ENCODE measurements around the gene SRSF5. TPM values are rescaled to one million over a fixed set of nuclear protein-coding genes. Genes with fewer than 3 reads are reported as not detected.
"Not testable (repeated sequence)": the region's sequence is repeated elsewhere in the genome, so short reads cannot be mapped to it uniquely, and the experiment has no call there.

The SRSF5 gene
- total RNA-seq, 1 donor from 2014 or later: 298 TPM

DNA sequence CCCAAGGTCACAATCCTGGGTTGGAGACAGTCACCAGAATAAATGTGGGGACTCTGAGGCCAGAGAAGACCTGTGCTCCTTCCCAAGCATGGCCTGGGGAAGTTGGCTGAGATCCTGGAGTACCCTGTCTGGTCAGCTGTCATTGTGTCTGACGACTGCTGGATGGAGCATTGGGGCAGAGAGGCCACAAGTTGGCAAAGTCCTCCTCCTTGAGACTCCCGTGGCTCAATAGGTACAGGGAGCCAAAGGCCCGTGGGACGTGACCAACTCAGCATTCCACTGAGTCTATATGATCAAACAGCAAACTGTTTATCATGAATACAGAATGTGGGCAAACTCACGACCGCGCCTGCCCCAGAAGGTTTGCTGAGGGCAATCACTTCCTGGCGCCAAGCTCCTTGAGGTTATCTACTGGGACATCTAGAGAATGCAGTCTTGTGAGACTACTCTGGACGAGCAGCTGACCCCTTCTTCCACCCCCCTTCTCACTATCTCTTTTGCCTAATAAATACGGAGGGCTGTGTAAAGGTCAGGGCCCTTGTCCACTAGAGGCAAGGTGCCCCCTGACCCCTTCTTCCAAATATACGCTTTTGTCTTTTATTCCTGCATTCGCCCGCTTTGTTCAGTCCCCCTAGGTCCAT, 44.4 kb downstream of the SRSF5 start:
- no peaks in the 10 kb centered on the region for H3K27me3 ChIP-seq (ENCODE audit: low read depth)
- H3K36me3 ChIP-seq: no peaks in the 10 kb centered on the region
- no peaks in the 10 kb centered on the region for H3K4me1 ChIP-seq
- DNase-seq (no peak), ATAC-seq (no peak)
- intact Hi-C loops (cut with DNase I): no loop called here
- H3K27ac ChIP-seq: no peak overlapping the region
- no peaks in the 10 kb centered on the region for H3K9me3 ChIP-seq
- no peak overlapping the region for H3K4me3 ChIP-seq
- TF ChIP-seq, protein P1, sequence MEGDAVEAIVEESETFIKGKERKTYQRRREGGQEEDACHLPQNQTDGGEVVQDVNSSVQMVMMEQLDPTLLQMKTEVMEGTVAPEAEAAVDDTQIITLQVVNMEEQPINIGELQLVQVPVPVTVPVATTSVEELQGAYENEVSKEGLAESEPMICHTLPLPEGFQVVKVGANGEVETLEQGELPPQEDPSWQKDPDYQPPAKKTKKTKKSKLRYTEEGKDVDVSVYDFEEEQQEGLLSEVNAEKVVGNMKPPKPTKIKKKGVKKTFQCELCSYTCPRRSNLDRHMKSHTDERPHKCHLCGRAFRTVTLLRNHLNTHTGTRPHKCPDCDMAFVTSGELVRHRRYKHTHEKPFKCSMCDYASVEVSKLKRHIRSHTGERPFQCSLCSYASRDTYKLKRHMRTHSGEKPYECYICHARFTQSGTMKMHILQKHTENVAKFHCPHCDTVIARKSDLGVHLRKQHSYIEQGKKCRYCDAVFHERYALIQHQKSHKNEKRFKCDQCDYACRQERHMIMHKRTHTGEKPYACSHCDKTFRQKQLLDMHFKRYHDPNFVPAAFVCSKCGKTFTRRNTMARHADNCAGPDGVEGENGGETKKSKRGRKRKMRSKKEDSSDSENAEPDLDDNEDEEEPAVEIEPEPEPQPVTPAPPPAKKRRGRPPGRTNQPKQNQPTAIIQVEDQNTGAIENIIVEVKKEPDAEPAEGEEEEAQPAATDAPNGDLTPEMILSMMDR (IDR thresholded peaks at IDR 0.05): no peak

DNA sequence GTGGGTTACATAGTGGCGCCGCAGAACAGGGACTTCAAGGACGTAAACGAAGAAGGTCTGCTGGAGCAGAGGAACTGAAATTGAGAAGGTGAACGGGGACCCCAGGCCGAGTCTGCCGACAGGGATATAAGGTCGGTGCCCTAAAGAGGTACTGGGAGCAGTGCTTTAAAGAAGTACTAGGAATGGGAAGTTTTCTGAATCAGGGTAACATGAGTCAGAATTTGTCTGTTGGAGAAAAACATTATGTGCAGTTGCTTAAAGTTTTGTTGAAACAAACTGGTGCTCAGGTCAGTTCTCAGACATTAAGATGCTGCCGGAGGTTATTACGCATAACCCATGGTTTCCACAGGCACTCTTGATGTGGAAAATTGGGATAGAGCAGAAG, 44.9 kb downstream of the SRSF5 start:
- H3K4me1 ChIP-seq: no peaks in the 10 kb centered on the region
- H3K27ac ChIP-seq: no peak overlapping the region
- no peaks in the 10 kb centered on the region for H3K9me3 ChIP-seq
- H3K4me3 ChIP-seq: no peak overlapping the region
- H3K27me3 ChIP-seq (ENCODE audit: low read depth): no peaks in the 10 kb centered on the region
- H3K36me3 ChIP-seq: no peaks in the 10 kb centered on the region
- DNase-seq (no peak), ATAC-seq (no peak)
- TF ChIP-seq, protein P1 (IDR thresholded peaks at IDR 0.05): no peak
- intact Hi-C loops (cut with DNase I): no loop called here

DNA sequence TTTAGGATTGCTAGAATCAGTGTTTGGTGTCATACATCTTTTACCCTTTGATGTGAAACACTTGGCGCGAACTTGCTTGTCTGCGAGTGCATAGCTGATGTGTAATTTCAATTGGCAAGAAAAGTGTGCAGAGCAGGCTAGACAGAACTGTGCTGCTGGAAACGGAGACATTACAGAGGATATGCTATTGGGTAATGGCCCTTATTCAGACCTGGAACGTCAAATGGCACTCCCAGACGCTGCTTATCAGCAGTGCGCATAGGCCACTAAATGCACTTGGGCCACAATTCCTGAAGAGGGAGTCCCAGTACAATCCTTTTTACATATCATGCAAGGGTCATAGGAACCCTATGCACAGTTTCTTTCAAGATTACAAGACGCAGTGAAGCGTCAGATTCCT, 45.8 kb downstream of the SRSF5 start:
- no peak overlapping the region for H3K27ac ChIP-seq
- H3K36me3 ChIP-seq: no peaks in the 10 kb centered on the region
- ATAC-seq (no peak), DNase-seq (no peak)
- TF ChIP-seq, protein P1 (IDR thresholded peaks at IDR 0.05): no peak
- no peaks in the 10 kb centered on the region for H3K9me3 ChIP-seq
- peaks cover 8% of the 10 kb centered on the region for H3K27me3 ChIP-seq (ENCODE audit: low read depth)
- H3K4me1 ChIP-seq: no peaks in the 10 kb centered on the region
- no peak overlapping the region for H3K4me3 ChIP-seq
- intact Hi-C loops (cut with DNase I): no loop called here

DNA sequence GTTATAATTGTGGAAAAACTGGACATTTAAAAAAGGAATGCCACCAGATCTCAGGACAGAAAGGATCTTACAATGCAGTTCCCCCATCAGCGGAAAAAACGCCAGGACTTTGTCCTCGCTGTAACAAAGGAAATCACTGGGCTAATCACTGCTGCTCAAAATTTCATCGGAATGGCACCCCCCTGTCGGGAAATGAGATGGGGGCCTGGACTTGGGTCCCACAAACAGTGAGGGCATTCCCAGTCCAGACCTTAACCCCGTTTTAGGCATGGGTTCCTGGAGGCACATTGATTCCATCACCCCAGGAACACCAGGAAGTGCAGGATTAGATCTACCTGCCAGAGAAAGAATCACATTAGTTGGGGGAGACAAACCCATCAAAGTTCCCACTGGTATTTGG, 46.4 kb downstream of the SRSF5 start:
- ATAC-seq; H3K36me3 ChIP-seq; intact Hi-C loops (cut with DNase I); H3K4me1 ChIP-seq; H3K4me3 ChIP-seq; H3K9me3 ChIP-seq; DNase-seq; H3K27ac ChIP-seq: not testable (repeated sequence)
- peaks cover 15% of the 10 kb centered on the region for H3K27me3 ChIP-seq (ENCODE audit: low read depth)

DNA sequence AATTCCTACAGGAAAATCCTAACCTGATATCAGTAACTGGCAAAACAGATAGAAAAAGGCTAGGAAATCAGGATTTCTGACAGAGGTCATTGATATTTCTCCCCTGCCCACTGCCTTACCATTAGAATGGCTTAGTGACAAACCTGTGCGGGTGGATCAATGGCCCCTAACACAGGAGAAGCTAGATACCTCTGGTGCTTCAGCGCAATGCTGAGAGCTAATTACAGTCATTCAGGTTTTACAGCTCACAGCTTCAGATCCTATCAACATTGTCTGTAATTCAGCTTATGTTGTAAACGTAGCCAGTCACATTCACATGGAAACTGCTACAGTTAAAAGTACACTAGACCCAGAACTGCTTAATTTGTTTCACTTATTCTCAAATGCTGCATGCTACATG, 47.5 kb downstream of the SRSF5 start:
- no peak for DNase-seq
- intact Hi-C loops (cut with DNase I): no loop called here
- H3K27me3 ChIP-seq (ENCODE audit: low read depth): peaks cover 16% of the 10 kb centered on the region
- no peak overlapping the region for H3K4me3 ChIP-seq
- H3K4me1 ChIP-seq: no peaks in the 10 kb centered on the region
- ATAC-seq: no peak
- no peaks in the 10 kb centered on the region for H3K9me3 ChIP-seq
- no peak overlapping the region for H3K27ac ChIP-seq
- TF ChIP-seq, protein P1 (IDR thresholded peaks at IDR 0.05): no peak
- no peaks in the 10 kb centered on the region for H3K36me3 ChIP-seq

DNA sequence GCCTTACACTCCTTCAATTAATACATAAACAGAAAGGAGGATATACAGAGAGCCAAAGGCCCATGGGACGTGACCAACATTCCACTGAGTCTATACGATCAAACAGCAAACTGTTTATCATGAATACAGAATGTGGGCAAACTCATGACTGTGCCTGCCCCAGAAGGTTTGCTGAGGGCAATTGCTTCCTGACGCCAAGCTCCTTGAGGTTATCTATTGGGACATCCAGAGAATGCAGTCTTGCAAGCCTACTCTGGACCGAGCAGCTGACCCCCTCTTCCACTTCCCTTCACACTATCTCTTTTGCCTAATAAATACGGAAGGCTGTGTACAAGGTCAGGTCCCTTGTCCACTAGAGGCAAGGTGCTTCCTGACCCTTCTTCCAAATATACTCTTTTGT, 48.6 kb downstream of the SRSF5 start:
- Histone ChIP-seq H3K36me3 (no peaks in the 10 kb centered on the region), H3K27me3 (ENCODE audit: low read depth) (peaks cover 16% of the 10 kb centered on the region), H3K4me3 (no peak overlapping the region), H3K4me1 (no peaks in the 10 kb centered on the region), H3K9me3 (no peaks in the 10 kb centered on the region), H3K27ac (no peak overlapping the region)
- ATAC-seq (no peak), DNase-seq (no peak)
- TF ChIP-seq, protein P1 (IDR thresholded peaks at IDR 0.05): no peak
- intact Hi-C loops (cut with DNase I): loop anchor here (5.0 kb wide), 1 partner anchor 212 kb away; no protein-coding TSS in a partner anchor
